ENCODE measurements around the gene GRPEL2.

- TF ChIP-seq POLR2AphosphoS5 (IDR thresholded peaks at IDR 0.05; ENCODE audit: low read depth, low read length) (no peak), POLR2A (IDR thresholded peaks at IDR 0.05; ENCODE audit: low read depth, low read length) (no peak)
Measured at GRCh38 chr5:149356391-149356790, 11.1 kb downstream of the GRPEL2 start.

Measured in GM12892 (cell line).